ENCODE results near the gene EID2.

EID2 gene

DNA sequence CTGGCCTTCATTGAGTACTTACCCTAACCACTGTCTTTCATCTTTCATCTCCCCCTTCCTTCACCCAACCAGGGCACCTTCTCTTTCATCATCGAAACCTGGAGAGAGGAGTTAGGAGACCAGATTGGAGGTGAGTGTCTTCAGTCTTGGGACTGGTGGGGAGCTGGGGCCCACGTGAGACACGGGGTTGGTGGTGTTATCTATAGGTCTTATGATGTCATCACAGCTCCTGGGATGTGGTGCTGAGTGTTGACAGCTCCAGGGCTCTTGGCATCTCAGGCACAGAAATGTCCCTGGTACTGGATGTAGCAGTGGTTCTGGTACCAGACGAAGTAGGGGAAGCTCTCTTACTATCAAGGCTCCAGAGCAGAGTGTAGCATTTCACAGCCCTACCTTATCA lies 39.4 kb downstream of the EID2 start:
- no peak for DNase-seq

DNA sequence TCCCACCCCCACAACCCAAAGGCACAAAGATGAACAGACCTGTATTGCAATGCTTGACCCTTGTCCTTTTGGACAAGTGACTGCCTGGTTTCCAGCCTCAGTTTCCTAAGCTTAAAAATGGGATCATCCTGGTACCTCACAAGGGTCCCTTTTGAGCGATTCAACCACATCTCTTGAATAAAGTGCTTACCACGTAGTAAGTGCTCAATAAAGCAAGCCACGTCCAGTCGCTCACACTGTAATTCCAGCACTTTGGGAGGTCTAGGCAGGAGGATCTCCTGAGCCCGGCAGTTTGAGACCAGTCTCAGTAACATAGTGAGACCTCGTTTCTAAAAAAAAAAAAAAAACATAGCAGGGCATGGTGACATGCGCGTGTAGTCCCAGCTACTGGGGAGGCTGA lies 40.0 kb downstream of the EID2 start:
- DNase-seq, result no peak

DNA sequence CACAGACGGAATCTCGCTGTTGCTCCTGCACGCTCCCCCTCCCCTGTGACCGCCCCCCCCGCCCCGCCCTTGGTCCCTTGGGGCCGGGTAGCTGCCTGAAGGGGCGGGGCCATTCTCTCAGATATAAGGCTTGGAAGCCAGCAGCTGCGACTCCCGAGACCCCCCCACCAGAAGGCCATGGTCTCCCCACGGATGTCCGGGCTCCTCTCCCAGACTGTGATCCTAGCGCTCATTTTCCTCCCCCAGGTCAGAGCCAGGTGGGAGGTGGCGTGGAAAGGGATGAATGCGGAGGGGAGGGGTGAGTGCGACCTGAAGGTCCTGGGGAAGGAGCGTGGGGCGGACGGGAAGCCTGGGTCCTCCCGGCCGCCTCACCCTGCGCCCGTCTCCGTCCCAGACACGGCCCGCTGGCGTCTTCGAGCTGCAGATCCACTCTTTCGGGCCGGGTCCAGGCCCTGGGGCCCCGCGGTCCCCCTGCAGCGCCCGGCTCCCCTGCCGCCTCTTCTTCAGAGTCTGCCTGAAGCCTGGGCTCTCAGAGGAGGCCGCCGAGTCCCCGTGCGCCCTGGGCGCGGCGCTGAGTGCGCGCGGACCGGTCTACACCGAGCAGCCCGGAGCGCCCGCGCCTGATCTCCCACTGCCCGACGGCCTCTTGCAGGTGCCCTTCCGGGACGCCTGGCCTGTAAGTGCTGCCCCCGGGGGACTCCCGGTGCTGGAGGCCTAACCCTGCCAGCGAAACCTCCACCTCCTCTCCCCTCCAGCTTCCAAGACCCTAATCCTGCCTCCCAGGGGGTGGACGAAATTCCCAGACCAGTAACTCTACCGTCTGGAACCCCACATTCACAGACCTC lies 40.9 kb downstream of the EID2 start, which contains the start of gene DLL3:
DLL3 (plus strand) TSS at position 150 of the 845 bp plus-strand sequence; CDS start at position 178, 28 bp downstream.
- DNase-seq, result no peak

DNA sequence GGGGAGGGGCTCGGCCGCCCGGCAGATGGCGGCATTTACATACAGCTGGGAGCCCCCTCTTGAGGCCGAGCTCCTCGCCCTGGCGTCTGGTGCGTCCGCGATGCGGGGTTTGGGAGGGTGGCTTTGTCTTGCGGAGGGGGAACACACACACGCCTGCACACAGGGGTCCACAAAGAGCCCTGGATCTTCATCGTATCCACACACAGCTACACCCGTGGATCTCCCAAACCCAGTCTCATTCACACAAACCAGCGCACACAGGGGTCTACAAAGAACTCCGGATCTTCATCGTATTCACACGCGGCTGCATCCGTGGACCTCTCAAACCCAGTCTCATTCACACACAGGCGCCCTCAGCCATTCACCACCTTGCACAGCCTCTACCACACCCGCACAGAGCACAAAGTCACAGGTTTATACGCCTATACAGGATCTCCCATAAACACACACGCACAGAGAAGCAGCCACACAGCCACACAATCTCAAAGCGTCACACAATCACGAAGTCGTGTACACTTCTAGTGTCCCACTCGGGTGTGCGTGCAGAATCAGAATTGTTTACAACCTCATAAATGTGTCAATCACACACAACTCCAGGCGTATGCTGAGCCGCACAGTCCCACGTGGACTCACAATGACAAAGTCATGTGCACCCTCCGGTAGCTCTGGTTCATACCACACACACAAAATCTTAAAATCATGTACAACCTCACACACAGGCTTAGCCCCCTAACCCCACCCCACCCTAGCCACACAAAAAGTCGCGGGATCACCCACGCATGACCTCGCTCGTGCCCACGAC lies 41.8 kb downstream of the EID2 start:
- DNase-seq, result no peak

DNA sequence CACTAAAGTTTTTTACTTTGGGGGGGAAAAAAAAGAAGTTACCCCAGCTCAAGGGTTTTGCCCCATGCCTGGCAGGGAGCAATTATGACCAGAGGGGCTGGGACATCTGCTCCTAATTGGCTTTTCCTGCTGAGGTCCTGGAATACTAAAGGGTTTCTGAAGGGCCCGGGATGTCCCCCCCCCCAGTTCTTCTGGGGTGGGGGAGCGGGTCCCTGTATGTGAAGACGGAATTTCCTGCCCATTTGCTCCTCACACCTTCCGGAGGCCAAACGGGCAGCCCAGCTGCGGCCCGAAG lies 42.3 kb downstream of the EID2 start:
- no peak for DNase-seq

DNA sequence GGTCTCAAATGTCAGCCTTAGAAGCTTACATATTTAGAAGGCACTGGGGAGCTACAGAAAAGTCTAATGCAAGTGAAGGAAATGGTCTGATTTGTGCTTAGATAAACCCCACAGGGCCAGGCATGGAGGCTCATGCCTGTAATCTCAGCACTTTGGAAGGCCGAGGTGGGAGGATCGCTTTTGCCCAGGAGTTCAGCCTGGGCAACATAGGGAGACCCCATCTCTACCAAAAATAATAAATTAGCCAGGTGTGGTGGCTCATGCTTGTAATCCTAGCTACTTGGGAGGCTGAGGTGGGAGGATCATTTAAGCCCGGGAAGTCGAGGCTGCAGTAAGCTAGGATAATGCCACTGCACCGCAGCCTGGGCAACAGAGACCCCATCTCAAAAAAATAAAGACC lies 43.9 kb downstream of the EID2 start:
- DNase-seq, result no peak

DNA sequence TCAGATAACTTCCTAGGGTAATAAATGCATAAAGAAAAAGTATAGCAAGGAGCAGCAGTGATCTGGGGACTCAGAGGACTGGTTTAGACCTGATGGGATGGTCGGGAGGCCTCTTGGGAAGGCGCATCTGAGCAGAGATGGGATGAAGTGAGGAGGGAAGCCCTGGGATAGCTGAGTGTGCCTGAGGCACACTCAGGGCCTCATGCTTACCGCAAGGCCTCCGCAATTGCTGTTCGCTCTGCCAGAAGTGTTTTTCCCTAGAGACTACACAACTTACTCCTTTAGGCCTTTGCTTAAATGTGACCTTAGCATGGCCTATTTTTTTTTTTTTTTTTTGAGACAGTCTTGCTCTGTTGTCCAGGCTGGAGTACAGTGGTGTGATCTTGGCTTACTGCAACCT lies 45.3 kb downstream of the EID2 start:
- DNase-seq, result no peak

DNA sequence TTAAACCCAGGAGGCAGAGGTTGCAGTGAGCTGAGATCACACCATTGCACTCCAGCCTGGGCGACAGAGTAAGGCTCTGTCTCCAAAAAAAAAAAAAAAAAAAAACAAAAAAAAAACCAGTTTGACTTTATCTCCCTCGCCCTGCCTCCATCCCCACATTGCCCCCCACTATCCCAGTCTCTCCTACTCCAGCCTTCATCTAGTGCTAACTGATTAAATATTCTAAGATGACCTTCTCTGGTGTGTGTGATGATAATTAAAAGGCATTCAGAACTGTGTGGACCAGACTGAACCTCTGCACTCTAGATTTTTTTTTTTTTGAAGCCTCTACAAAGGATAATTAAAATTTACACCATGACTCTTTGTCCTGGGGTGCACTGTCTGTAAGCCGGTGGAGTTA lies 47.2 kb downstream of the EID2 start:
- no peak for DNase-seq

DNA sequence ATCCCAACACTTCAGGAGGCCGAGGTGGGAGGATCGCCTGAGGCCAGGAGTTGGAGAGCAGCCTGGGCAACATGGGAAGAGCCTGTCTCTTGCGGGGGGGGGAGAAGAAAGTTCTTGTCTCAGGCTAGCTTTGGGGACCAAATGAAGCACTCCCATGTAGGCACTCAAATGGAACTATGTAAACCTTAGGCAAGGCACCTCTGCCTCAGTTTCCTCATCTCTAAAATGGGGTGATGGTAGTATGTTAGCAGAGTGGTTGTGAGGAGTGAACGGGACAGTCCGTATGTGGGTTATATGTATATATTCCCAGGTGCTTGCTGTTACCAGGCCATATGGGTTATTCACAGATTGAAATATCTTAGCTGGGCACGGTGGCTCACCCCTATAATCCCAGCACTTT lies 47.7 kb downstream of the EID2 start:
- no peak for DNase-seq

DNA sequence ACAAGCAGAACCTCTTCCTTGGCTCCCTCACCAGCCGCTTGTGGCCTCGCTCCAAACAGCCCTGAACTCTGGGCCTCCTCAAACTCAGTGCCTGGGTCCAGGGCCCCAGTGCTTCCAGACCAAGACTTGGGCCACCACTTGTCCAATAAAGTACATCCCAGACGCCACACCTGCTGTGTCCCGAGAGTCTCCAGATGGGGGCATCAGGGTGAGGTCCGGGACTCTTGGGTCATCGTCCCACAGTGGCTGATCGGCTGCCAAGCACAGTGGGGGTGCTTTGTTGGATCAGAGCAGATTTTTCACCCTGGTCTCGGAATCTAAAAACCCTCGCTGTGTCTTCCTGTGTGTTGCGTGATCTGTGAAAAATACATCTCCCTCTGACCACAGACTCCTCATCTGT lies 50.2 kb downstream of the EID2 start:
- no peak for DNase-seq

All from NCI-H1048 (cell line).